ENCODE data around the gene FGL2.

GRCh38 chr7:77182261-77182660, 17.4 kb downstream of the FGL2 start:
- TF ChIP-seq EZH2 (IDR thresholded peaks at IDR 0.05; ENCODE audit: borderline replicate concordance, low read length) = no peak
- no peak for TF ChIP-seq CTCF (conservative IDR thresholded peaks at IDR 0.05 in 1 of 2, IDR thresholded peaks at IDR 0.05 in 1 of 2; ENCODE audit: extremely low read depth in 1 of 2, insufficient read depth in 1 of 2, low read depth in 1 of 2, low read length in 2 of 2)
